H1 (cell line): Measurements from ENCODE around the gene SH3BP2. TPM values are rescaled to one million over a fixed set of nuclear protein-coding genes. Genes with fewer than 3 reads are reported as not detected.
A peak's percentile ranks its signal among the peaks of the same experiment; 100 is the strongest.

Experiments used
- CTCF ChIA-PET: fragments of 300-600 bp; sonication (Branson Sonifier 250); formaldehyde crosslinking; loops from one replicate; lab custom pipeline; 2021; ENCODE audit not compliant: partially characterized antibody; lab: Charles Lee
- POLR2A ChIA-PET: fragments of 300-600 bp; sonication (Branson Sonifier 250); formaldehyde crosslinking; loops from one replicate; lab custom pipeline; 2021; ENCODE audit warnings: inconsistent platforms; ENCODE audit not compliant: partially characterized antibody; lab: Charles Lee
- DNase-seq, 2 experiments: peaks; one replicate each; pipeline versions ENCODE4 v3.0.0 to v3.0.0-alpha.2; 2010 to 2022; ENCODE audit warnings: low spot score in 2 of 2, low read depth in 1 of 2, mixed read lengths in 1 of 2
- FAIRE-seq: peaks from 2 replicates; lab custom pipeline; 2011; peaks lifted over from hg19 to GRCh38; lab: Jason Lieb, UNC
- H2AFZ ChIP-seq: 2 replicates; pipeline ENCODE4 v1.8.1; 2012; ENCODE audit warnings: low read length, inconsistent platforms
- H2AK5ac ChIP-seq: 2 replicates; pipeline ENCODE4 v1.6.1; 2013; ENCODE audit warnings: low read depth, low read length
- H2BK120ac ChIP-seq: replicated peaks from 2 replicates; pipeline ENCODE3; 2013; ENCODE audit warnings: low read depth, low read length, inconsistent platforms
- H2BK12ac ChIP-seq: 2 replicates; pipeline ENCODE4 v1.6.1; 2013; ENCODE audit warnings: low read depth, low read length
- H2BK15ac ChIP-seq: 2 replicates; pipeline ENCODE4 v1.6.1; 2013; ENCODE audit warnings: low read length
- H2BK20ac ChIP-seq: 2 replicates; pipeline ENCODE4 v1.6.1; 2013; ENCODE audit warnings: low read length
- H2BK5ac ChIP-seq: 2 replicates; pipeline ENCODE4 v1.6.1; 2013; ENCODE audit warnings: low read depth, low read length
- H3K14ac ChIP-seq: 2 replicates; pipeline ENCODE4 v1.6.1; 2013; ENCODE audit warnings: inconsistent platforms; ENCODE audit not compliant: insufficient read length
- H3K18ac ChIP-seq: 2 replicates; pipeline ENCODE4 v1.6.1; 2013; ENCODE audit warnings: low read length; ENCODE audit errors: extremely low read depth
- H3K23ac ChIP-seq: 2 replicates; pipeline ENCODE4 v1.6.1; 2013; ENCODE audit warnings: inconsistent platforms; ENCODE audit not compliant: insufficient read length
- H3K23me2 ChIP-seq: 2 replicates; pipeline ENCODE4 v1.6.1; 2013; ENCODE audit warnings: low read depth, low read length
- H3K27ac ChIP-seq: 2 replicates; pipeline ENCODE4 v1.6.1; 2011; ENCODE audit warnings: low read depth, low read length, inconsistent platforms
- H3K27me3 ChIP-seq, 4 experiments: replicated peaks in 1 of 4; 1 replicate in 1 of 4; 2 replicates in 3 of 4; pipeline versions ENCODE4 v1.6.1 to v1.8.1; 2011 to 2013; ENCODE audit warnings: low read length in 3 of 4, mild to moderate bottlenecking in 3 of 4, inconsistent platforms in 2 of 4, mixed read lengths in 2 of 4, moderate library complexity in 1 of 4; ENCODE audit not compliant: control insufficient read depth in 3 of 4, insufficient read depth in 3 of 4; ENCODE audit errors: extremely low read depth in 1 of 4
- H3K36me3 ChIP-seq, 4 experiments: 2 replicates each; pipeline versions ENCODE4 v1.6.1 to v1.8.1; 2011 to 2013; ENCODE audit warnings: mild to moderate bottlenecking in 4 of 4, low read length in 3 of 4, moderate library complexity in 2 of 4, control low read depth in 1 of 4, inconsistent platforms in 1 of 4; ENCODE audit not compliant: insufficient read depth in 4 of 4, control insufficient read depth in 2 of 4
- H3K4ac ChIP-seq: replicated peaks from 2 replicates; pipeline ENCODE3; 2013; ENCODE audit warnings: low read length, low read depth, mixed read lengths, inconsistent platforms; ENCODE audit not compliant: insufficient read length
- H3K4me1 ChIP-seq, 4 experiments: replicated peaks in 1 of 4; 1 replicate in 1 of 4; 2 replicates in 3 of 4; pipeline versions ENCODE4 v1.6.1 to v1.8.1; 2011 to 2013; ENCODE audit warnings: low read length in 3 of 4, inconsistent platforms in 2 of 4, mixed read lengths in 1 of 4; ENCODE audit not compliant: insufficient read depth in 4 of 4, control insufficient read depth in 3 of 4
- H3K4me2 ChIP-seq, 2 experiments: 2 replicates each; pipeline versions ENCODE4 v1.6.1 to v1.8.1; 2011 to 2013; ENCODE audit warnings: low read depth in 2 of 2, low read length in 2 of 2, control low read depth in 1 of 2, inconsistent platforms in 1 of 2, mild to moderate bottlenecking in 1 of 2; ENCODE audit not compliant: insufficient read depth in 1 of 2
- H3K4me3 ChIP-seq, 4 experiments: fragments of 200-600, 300-600 bp in 1 of 4; sonication (generic), shearing (Covaris generic), sonication (Bioruptor Twin) in 1 of 4; 2 replicates each; pipeline versions ENCODE4 v1.5.1 to v1.8.1; 2011 to 2016; ENCODE audit warnings: low read length in 4 of 4, low read depth in 3 of 4, control low read depth in 2 of 4, inconsistent platforms in 2 of 4, mild to moderate bottlenecking in 2 of 4, mixed read lengths in 1 of 4, moderate library complexity in 1 of 4; ENCODE audit not compliant: insufficient read depth in 2 of 4; ENCODE audit errors: extremely low read depth in 1 of 4
- H3K56ac ChIP-seq: replicated peaks from 2 replicates; pipeline ENCODE3; 2013; ENCODE audit warnings: low read depth, mild to moderate bottlenecking, mixed read lengths, low read length, inconsistent platforms; ENCODE audit not compliant: insufficient read length
- H3K79me1 ChIP-seq: 2 replicates; pipeline ENCODE4 v1.6.1; 2013; ENCODE audit warnings: low read depth, low read length, control low read depth
- H3K79me2 ChIP-seq, 2 experiments: 2 replicates each; pipeline versions ENCODE4 v1.6.1 to v1.8.1; 2012 to 2013; ENCODE audit warnings: low read length in 2 of 2, mild to moderate bottlenecking in 2 of 2, inconsistent platforms in 1 of 2; ENCODE audit not compliant: insufficient read depth in 2 of 2, control insufficient read depth in 1 of 2
- H3K9ac ChIP-seq, 4 experiments: replicated peaks in 1 of 4; 1 replicate in 1 of 4; 2 replicates in 3 of 4; pipeline versions ENCODE4 v1.6.1 to v1.8.1; 2011 to 2013; ENCODE audit warnings: low read depth in 3 of 4, low read length in 3 of 4, control low read depth in 2 of 4, mild to moderate bottlenecking in 2 of 4, moderate library complexity in 2 of 4, inconsistent platforms in 1 of 4; ENCODE audit errors: extremely low read depth in 1 of 4
- H3K9me3 ChIP-seq, 2 experiments: 2 replicates each; pipeline versions ENCODE4 v1.6.1 to v1.8.1; 2012 to 2013; ENCODE audit warnings: mild to moderate bottlenecking in 2 of 2, moderate library complexity in 2 of 2, control low read depth in 1 of 2, inconsistent platforms in 1 of 2, low read depth in 1 of 2, low read length in 1 of 2, mixed read lengths in 1 of 2; ENCODE audit not compliant: insufficient read depth in 2 of 2
- H4K20me1 ChIP-seq, 2 experiments: replicated peaks in 1 of 2; 2 replicates each; pipeline versions ENCODE3 to v1.8.1; 2011 to 2013; ENCODE audit warnings: inconsistent platforms in 2 of 2, low read length in 2 of 2, mild to moderate bottlenecking in 1 of 2; ENCODE audit not compliant: insufficient read depth in 2 of 2, control insufficient read depth in 1 of 2
- H4K5ac ChIP-seq: 2 replicates; pipeline ENCODE4 v1.6.1; 2013; ENCODE audit warnings: low read length, low read depth, mixed read lengths, inconsistent platforms; ENCODE audit not compliant: insufficient read length
- H4K8ac ChIP-seq: 2 replicates; pipeline ENCODE4 v1.8.0; 2013; ENCODE audit warnings: mild to moderate bottlenecking, moderate library complexity, low read length, inconsistent platforms; ENCODE audit not compliant: insufficient read depth; ENCODE audit errors: extremely low read depth
- H4K91ac ChIP-seq: replicated peaks from 2 replicates; pipeline ENCODE3; 2013; ENCODE audit warnings: low read length, mixed read lengths, inconsistent platforms; ENCODE audit not compliant: insufficient read length
- GTF2F1 ChIP-seq: IDR thresholded peaks from 2 replicates; pipeline ENCODE4 v1.6.1; 2012; ENCODE audit warnings: low read depth, low read length, improper control_type of control experiment, borderline replicate concordance
- KDM5A ChIP-seq: fragments of 200-600 bp; IDR thresholded peaks from 2 replicates; pipeline ENCODE4 v1.7.1; 2012; ENCODE audit warnings: mild to moderate bottlenecking, low read length, inconsistent platforms, mixed read lengths
- WGBS, 2 experiments: shearing (Covaris generic) in 1 of 2; methylation state at CpG; one replicate each; pipeline versions ENCODE4 v1.1.6 to v1.1.7; 2013 to 2015; ENCODE audit warnings: low lambda C conversion rate in 2 of 2, mixed read lengths in 2 of 2, inconsistent platforms in 1 of 2, low coverage in 1 of 2, missing lambda C conversion rate in 1 of 2; ENCODE audit not compliant: insufficient replicate concordance in 2 of 2, insufficient coverage in 1 of 2, insufficient read length in 1 of 2; ENCODE audit errors: extremely low coverage in 1 of 2, missing lambda C conversion rate in 1 of 2; 5-methylcytosine and 5-hydroxymethylcytosine counted together
- polyA plus RNA-seq, 7 experiments: library from polyadenylated mRNA; depleted of rRNA in 3 of 7; stranded (reverse) in 5 of 7; unstranded in 2 of 7; fragments of >200 nt in 5 of 7; fragments of 200-250 nt in 2 of 7; gene quantifications; 1 replicate in 5 of 7; 2 replicates in 1 of 7; 4 replicates in 1 of 7; pipeline versions ENCODE4 v1.2.1 to v1.2.3, GENCODE V29; 2011 to 2013; ENCODE audit warnings: missing spikeins in 2 of 7, mixed read lengths in 2 of 7
- total RNA-seq: library from RNA; stranded (reverse); fragmentation: NEBNext Ultra II Directional; extraction: Animal tissue kit (Norgen Biotek cat#: 25700); gene quantifications from 2 replicates; pipeline ENCODE4 v1.2.1, GENCODE V29; 2021

SH3BP2 gene
- total and polyA plus RNA-seq, 2 of the 8 experiments (the other 6 are each of a cell fraction or from before 2014, with no cell fraction given) = 27.4 to 31.4 TPM

DNA sequence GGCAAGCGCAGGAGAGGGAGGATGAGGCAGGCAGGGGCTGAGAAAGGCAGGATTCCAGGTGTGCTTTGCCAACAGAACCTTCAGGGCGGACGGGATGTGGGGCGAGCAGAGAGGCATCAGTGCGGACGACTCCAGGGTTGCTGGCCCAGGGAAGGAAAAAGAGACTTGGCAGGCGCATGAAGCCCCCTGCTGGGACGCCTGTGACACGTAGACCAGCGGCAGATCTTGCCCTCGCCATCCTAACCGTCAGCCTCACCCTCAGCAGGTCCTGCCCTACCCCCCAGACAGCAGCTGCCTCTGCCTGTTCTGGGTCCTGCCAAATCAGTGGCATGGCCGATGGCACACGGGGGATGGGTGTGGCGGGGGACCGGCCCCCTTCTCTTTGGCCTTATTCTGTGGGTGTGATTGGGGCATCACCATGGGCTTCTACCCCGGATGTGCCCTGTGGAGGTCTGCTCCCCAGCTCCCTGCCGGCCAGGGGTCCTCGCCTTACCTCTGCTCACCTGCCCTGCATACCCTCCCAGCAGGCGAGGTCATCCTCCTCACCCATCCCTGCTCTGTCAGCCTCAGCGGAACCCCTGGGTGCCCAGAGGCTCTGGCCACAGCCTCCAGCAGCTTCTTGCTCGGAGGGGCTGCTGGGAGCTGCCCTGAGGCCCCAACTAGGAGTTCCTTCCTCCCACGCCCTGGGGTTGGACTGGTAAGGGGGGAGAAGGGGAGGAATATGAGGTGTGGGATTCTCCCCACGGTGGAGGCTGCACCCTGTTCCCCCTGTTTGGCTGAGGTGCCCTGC is 2.9 kb upstream of the SH3BP2 start:
- H4K20me1 ChIP-seq = peaks cover 2 to 3% of the 10 kb centered on the region in 2 experiments
- peaks cover 0 to 19% (median 12%) of the 10 kb centered on the region in 4 experiments; a peak in 5 of 7 replicates for H3K27me3 ChIP-seq
- H3K27ac ChIP-seq = no peak overlapping the region
- H2AK5ac ChIP-seq = no peak overlapping the region
- ChIA-PET CTCF (interaction anchor here (1.1 to 1.5 kb wide), 2 partner anchors 11 to 32 kb away, joined by 3 to 5 read pairs; no protein-coding TSS in a partner anchor), POLR2A (interaction anchor here (0.6 to 2.6 kb wide), 4 partner anchors 11 to 37 kb away, joined by 3 to 10 read pairs (median 6); no protein-coding TSS in a partner anchor)
- H3K4me3 ChIP-seq = no peak overlapping the region
- no peak overlapping the region; the same call in 1 of the 2 replicates for H4K8ac ChIP-seq
- H2BK5ac ChIP-seq = 0 out of 2 replicates have a peak overlapping the region, but pooled peaks have one; percentile 44
- H3K18ac ChIP-seq = no peak overlapping the region
- peaks cover 0 to 24% (median 13%) of the 10 kb centered on the region in 4 experiments; a peak in 6 of 7 replicates for H3K4me1 ChIP-seq
- H3K4ac ChIP-seq = no peak overlapping the region
- H4K91ac ChIP-seq = peak overlapping the region; percentile 31
- no peak overlapping the region for H3K56ac ChIP-seq
- H3K36me3 ChIP-seq = no peaks in the 10 kb centered on the region
- WGBS, 2 experiments = 83% methylated on average over 23 of the region's 24 CpGs; no CpG with 5 or more reads in 1 of the 2 experiments
- no peak overlapping the region; a peak in 1 of 7 replicates for H3K9ac ChIP-seq
- H2BK120ac ChIP-seq = no peak overlapping the region
- H2BK20ac ChIP-seq = peak overlapping the region; percentile 43; the same call in 1 of the 2 replicates
- H3K14ac ChIP-seq = no peak overlapping the region
- no peaks in the 10 kb centered on the region; the same call in none of the 2 replicates for H3K23me2 ChIP-seq
- H3K79me1 ChIP-seq = 0 out of 2 replicates have a peak, but pooled peaks cover 2% of the 10 kb centered on the region
- DNase-seq = no peak
- H2AFZ ChIP-seq = no peak overlapping the region
- H3K79me2 ChIP-seq = no peaks in the 10 kb centered on the region
- no peak overlapping the region for H3K23ac ChIP-seq
- H3K9me3 ChIP-seq = no peaks in the 10 kb centered on the region; a peak in 1 of 4 replicates
- H2BK15ac ChIP-seq = peak overlapping the region; percentile 75
- H3K4me2 ChIP-seq = no peak overlapping the region
- FAIRE-seq = no peak
- no peak overlapping the region; the same call in 1 of the 2 replicates for H2BK12ac ChIP-seq
- no peak overlapping the region for H4K5ac ChIP-seq
- TF ChIP-seq GTF2F1 (no peak), KDM5A (no peak)
